HAP-1 (cell line): Measurements from ENCODE around the gene S100A6.
"Not testable (repeated sequence)": the region's sequence is repeated elsewhere in the genome, so short reads cannot be mapped to it uniquely, and the experiment has no call there.

Source experiments
- DNase-seq, 2 experiments: peaks; one replicate each; pipeline ENCODE4 v3.0.0-alpha.2; 2016 to 2020; ENCODE audit warnings: low spot score in 2 of 2
- H3K27me3 ChIP-seq: fragments of 250-450 bp; sonication (Bioruptor Pico); 2 replicates; pipeline ENCODE4 v1.5.1; 2020; ENCODE audit warnings: low read depth, mild to moderate bottlenecking, moderate library complexity
- H3K36me3 ChIP-seq: fragments of 250-450 bp; sonication (Bioruptor Pico); replicated peaks from 2 replicates; pipeline ENCODE4 v1.5.1; 2020; ENCODE audit warnings: mild to moderate bottlenecking
- H3K4me1 ChIP-seq: fragments of 250-450 bp; sonication (Bioruptor Pico); 2 replicates; pipeline ENCODE4 v1.5.1; 2020; ENCODE audit warnings: mild to moderate bottlenecking
- H3K4me3 ChIP-seq: fragments of 250-450 bp; sonication (Bioruptor Pico); 2 replicates; pipeline ENCODE4 v1.5.1; 2020; ENCODE audit warnings: mild to moderate bottlenecking, moderate library complexity
- H3K9me3 ChIP-seq: fragments of 250-450 bp; sonication (Bioruptor Pico); 2 replicates; pipeline ENCODE4 v1.5.1; 2020; ENCODE audit warnings: mild to moderate bottlenecking, moderate library complexity
- in situ Hi-C: fragments of 300-500 bp; cut with MboI; formaldehyde crosslinking; loops from 3 replicates; pipeline ENCODE4 v1.14.3; 2020; ENCODE audit warnings: low sequenced_read_pairs, inconsistent platforms, mixed read lengths

Gene S100A6

GRCh38 chr1:153535242-153536011, at the start of gene S100A6:
Gene S100A6, minus strand, starts transcription at chr1:153535991. Its CDS starts 652 bp downstream, at chr1:153535339.
- in situ Hi-C loops = no loop called here
- no peaks in the 10 kb centered on the region for H3K27me3 ChIP-seq
- no peak for DNase-seq
- no peaks in the 10 kb centered on the region for H3K9me3 ChIP-seq
- H3K36me3 ChIP-seq = no peaks in the 10 kb centered on the region
- peaks cover 13% of the 10 kb centered on the region for H3K4me1 ChIP-seq
- H3K4me3 ChIP-seq = peak within 1 kb of the TSS; percentile 31

DNA sequence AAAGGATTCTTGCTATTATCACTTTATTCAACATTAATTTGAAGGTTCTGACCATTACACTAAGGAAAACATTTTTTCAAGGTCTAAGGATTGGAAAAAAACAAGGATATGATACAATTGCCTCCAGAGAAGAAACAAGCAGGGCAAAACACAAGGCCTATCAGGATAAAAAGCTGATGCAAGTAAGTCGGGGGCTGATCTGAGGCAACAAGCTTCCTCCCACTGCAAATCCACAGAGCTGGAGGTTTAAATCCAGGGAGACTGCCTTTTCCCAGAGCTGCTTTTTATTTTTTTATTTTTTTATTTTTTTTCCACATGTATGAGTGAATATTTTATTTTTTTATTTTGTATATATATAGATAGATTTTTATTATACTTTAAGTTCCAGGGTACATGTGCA, 49.2 kb upstream of the S100A6 start:
- no peaks in the 10 kb centered on the region for H3K27me3 ChIP-seq
- no peaks in the 10 kb centered on the region for H3K4me1 ChIP-seq
- H3K4me3 ChIP-seq = no peak overlapping the region
- in situ Hi-C loops = no loop called here
- no peaks in the 10 kb centered on the region for H3K9me3 ChIP-seq
- no peak for DNase-seq
- H3K36me3 ChIP-seq = no peaks in the 10 kb centered on the region

GRCh38 chr1:153583976-153584375, 48.2 kb upstream of the S100A6 start:
- Histone ChIP-seq H3K4me1 (no peaks in the 10 kb centered on the region), H3K9me3 (no peaks in the 10 kb centered on the region), H3K4me3 (no peak overlapping the region), H3K36me3 (no peaks in the 10 kb centered on the region), H3K27me3 (no peaks in the 10 kb centered on the region)
- DNase-seq = no peak
- in situ Hi-C loops = no loop called here

- DNase-seq, H3K36me3 ChIP-seq, H3K4me1 ChIP-seq, H3K9me3 ChIP-seq, in situ Hi-C loops, H3K27me3 ChIP-seq, H3K4me3 ChIP-seq: not testable (repeated sequence)
These were observed 47.7 kb upstream of the S100A6 start for GRCh38 chr1:153583514-153583913.

DNA sequence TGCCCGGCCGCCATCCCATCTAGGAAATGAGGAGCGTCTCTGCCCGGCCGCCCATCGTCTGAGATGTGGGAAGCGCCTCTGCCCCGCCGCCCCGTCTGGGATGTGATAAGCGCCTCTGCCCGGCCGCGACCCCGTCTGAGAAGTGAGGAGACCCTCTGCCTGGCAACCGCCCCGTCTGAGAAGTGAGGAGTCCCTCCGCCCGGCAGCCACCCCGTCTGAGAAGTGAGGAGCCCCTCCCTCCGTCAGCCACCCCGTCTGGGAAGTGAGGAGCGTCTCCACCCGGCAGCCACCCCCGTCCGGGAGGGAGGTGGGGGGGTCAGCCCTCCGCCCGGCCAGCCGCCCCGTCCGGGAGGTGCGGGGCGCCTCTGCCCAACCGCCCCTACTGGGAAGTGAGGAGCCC, 47.0 kb upstream of the S100A6 start:
- H3K9me3 ChIP-seq, H3K27me3 ChIP-seq, H3K4me3 ChIP-seq, in situ Hi-C loops, DNase-seq, H3K36me3 ChIP-seq: not testable (repeated sequence)
- peaks cover 10% of the 10 kb centered on the region for H3K4me1 ChIP-seq

GRCh38 chr1:153578936-153579335, 43.1 kb upstream of the S100A6 start:
- DNase-seq = no peak

GRCh38 chr1:153578490-153578889, 42.7 kb upstream of the S100A6 start:
- DNase-seq = no peak
- H3K4me1 ChIP-seq = peaks cover 14% of the 10 kb centered on the region
- H3K27me3 ChIP-seq = no peaks in the 10 kb centered on the region
- in situ Hi-C loops = no loop called here
- H3K36me3 ChIP-seq = no peaks in the 10 kb centered on the region
- H3K9me3 ChIP-seq = no peaks in the 10 kb centered on the region; the same call in 1 of the 2 replicates
- H3K4me3 ChIP-seq = no peak overlapping the region

More at GRCh38 chr1:153578936-153579335, 43.1 kb upstream of the S100A6 start:
- H3K27me3 ChIP-seq = no peaks in the 10 kb centered on the region
- H3K4me1 ChIP-seq = peaks cover 14% of the 10 kb centered on the region
- H3K9me3 ChIP-seq = no peaks in the 10 kb centered on the region; the same call in 1 of the 2 replicates
- no peak overlapping the region for H3K4me3 ChIP-seq
- in situ Hi-C loops = no loop called here
- H3K36me3 ChIP-seq = no peaks in the 10 kb centered on the region

DNA sequence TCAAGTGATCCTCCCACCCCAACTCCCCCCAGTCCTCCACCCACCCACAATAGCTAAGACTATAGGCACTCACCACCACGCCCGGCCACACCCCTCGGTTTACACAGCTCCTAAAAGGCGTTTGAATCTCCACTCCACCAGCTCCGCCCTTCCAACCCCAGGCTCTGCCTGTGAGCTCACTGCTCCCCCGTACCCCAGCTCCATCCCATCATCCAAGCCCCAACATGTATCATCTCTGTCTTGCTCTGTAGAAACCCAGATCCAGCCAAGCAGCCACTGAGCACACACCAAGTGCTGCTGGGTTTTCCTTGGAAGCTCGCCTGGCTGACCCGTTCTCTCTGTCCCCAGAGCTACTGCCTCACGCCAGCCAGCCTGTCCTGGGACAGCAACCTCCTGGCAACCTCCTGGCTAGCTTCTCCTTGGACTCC, 41.8 kb upstream of the S100A6 start:
- DNase-seq = peak in 1 of 2 experiments; percentile 28
- in situ Hi-C loops = no loop called here
- no peak overlapping the region for H3K4me3 ChIP-seq
- H3K4me1 ChIP-seq = peaks cover 14% of the 10 kb centered on the region
- H3K27me3 ChIP-seq = no peaks in the 10 kb centered on the region
- no peaks in the 10 kb centered on the region; the same call in 1 of the 2 replicates for H3K9me3 ChIP-seq
- no peaks in the 10 kb centered on the region for H3K36me3 ChIP-seq

- Histone ChIP-seq H3K27me3 (no peaks in the 10 kb centered on the region), H3K4me3 (no peak overlapping the region), H3K9me3 (no peaks in the 10 kb centered on the region; the same call in 1 of the 2 replicates), H3K36me3 (no peaks in the 10 kb centered on the region), H3K4me1 (peaks cover 14% of the 10 kb centered on the region)
- DNase-seq = no peak
- in situ Hi-C loops = no loop called here
These were observed 41.3 kb upstream of the S100A6 start for GRCh38 chr1:153577138-153577537.

GRCh38 chr1:153575497-153575896, 39.7 kb upstream of the S100A6 start:
- H3K36me3 ChIP-seq, H3K4me3 ChIP-seq, H3K9me3 ChIP-seq, H3K27me3 ChIP-seq, in situ Hi-C loops: not testable (repeated sequence)
- peaks cover 14% of the 10 kb centered on the region for H3K4me1 ChIP-seq
- peak in 1 of 2 experiments; percentile 54 for DNase-seq

DNA sequence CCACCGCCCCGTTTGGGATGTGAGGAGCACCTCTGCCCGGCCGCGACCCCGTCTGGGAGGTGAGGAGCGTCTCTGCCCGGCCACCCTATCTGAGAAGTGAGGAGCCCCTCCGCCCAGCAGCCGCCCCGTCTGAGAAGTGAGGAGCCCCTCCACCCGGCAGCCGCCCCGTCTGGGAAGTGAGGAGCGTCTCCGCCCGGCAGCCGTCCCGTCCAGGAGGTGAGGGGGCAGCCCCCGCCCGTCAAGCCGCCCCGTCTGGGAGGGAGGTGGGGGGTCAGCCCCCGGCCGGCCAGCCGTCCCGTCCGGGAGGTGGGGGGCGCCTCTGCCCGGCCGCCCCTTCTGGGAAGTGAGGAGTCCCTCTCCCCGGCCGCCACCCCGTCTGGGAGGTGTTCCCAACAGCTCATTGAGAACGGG, 39.3 kb upstream of the S100A6 start:
- H3K9me3 ChIP-seq, H3K4me3 ChIP-seq, H3K27me3 ChIP-seq, in situ Hi-C loops, DNase-seq, H3K36me3 ChIP-seq: not testable (repeated sequence)
- H3K4me1 ChIP-seq = peaks cover 14% of the 10 kb centered on the region

DNA sequence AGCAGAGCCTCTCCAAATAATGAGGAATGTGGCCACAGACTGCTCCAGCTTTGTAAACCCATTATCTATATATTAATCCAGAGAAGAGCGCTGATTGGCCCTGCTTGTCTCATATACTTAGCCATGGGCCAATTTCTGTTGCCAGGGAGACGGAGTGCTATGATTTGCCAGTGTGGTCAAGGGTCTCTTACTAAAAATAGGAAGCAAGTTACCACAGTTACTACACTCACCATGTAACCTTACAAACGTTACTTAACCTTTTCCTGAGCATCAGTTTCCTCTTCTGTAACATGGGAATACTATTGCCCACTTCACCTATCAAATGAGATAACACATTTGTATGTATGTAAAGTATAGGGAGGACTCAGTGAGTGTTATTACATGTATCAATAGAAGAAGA, 37.6 kb upstream of the S100A6 start:
- no peak for DNase-seq
- Histone ChIP-seq H3K9me3 (no peaks in the 10 kb centered on the region; the same call in 1 of the 2 replicates), H3K4me1 (peaks cover 13% of the 10 kb centered on the region), H3K4me3 (no peak overlapping the region), H3K36me3 (no peaks in the 10 kb centered on the region), H3K27me3 (no peaks in the 10 kb centered on the region)
- in situ Hi-C loops = no loop called here

GRCh38 chr1:153572569-153573015, 36.8 kb upstream of the S100A6 start:
- DNase-seq = peak in 1 of 2 experiments; percentile 55
- in situ Hi-C loops = no loop called here
- Histone ChIP-seq H3K4me1 (peaks cover 8% of the 10 kb centered on the region), H3K36me3 (no peaks in the 10 kb centered on the region), H3K27me3 (no peaks in the 10 kb centered on the region), H3K9me3 (no peaks in the 10 kb centered on the region), H3K4me3 (no peak overlapping the region)

GRCh38 chr1:153571706-153572105, 35.9 kb upstream of the S100A6 start:
- H3K36me3 ChIP-seq = no peaks in the 10 kb centered on the region
- peaks cover 11% of the 10 kb centered on the region for H3K4me1 ChIP-seq
- H3K9me3 ChIP-seq = no peaks in the 10 kb centered on the region
- H3K4me3 ChIP-seq = no peak overlapping the region
- no peak for DNase-seq
- no peaks in the 10 kb centered on the region for H3K27me3 ChIP-seq
- in situ Hi-C loops = no loop called here
